ENCODE measurements around the gene ORM2.

ORM2 gene

DNA sequence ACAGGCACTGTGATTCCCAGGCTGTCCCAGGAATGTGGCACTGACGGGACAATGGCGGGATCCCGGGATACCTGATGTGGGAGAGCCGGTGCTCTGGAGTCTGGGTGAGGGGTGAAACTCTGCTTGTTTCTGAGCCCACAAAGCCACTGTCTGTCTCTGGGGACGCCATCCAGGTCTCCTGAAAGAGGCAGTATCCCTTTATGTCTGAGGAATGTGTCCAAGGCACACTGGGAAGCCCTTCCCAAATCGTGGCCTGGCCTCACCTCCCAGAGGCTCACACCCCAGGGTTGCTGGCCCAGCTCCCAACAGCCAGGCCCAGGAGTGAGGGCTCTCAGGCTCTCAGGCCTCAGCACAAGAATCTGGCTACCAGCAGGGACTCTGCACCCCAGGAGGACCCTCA lies 27.1 kb downstream of the ORM2 start:
- H3K4me2 ChIP-seq (ENCODE audit: low read length) = no peak overlapping the region
- H3K36me3 ChIP-seq (replicated peaks; ENCODE audit: low read depth, low read length) = peaks cover 70% of the 10 kb centered on the region
- no peak overlapping the region for H3K9ac ChIP-seq (ENCODE audit: low read length)
- H3K4me3 ChIP-seq (ENCODE audit: low read length) = no peak overlapping the region
- H3K4me1 ChIP-seq (ENCODE audit: low read length) = no peaks in the 10 kb centered on the region
- peaks cover 12% of the 10 kb centered on the region for H3K79me2 ChIP-seq (ENCODE audit: low read length)
- no peaks in the 10 kb centered on the region for H3K9me3 ChIP-seq (ENCODE audit: insufficient read depth, low read length)
- TF ChIP-seq, protein P1, sequence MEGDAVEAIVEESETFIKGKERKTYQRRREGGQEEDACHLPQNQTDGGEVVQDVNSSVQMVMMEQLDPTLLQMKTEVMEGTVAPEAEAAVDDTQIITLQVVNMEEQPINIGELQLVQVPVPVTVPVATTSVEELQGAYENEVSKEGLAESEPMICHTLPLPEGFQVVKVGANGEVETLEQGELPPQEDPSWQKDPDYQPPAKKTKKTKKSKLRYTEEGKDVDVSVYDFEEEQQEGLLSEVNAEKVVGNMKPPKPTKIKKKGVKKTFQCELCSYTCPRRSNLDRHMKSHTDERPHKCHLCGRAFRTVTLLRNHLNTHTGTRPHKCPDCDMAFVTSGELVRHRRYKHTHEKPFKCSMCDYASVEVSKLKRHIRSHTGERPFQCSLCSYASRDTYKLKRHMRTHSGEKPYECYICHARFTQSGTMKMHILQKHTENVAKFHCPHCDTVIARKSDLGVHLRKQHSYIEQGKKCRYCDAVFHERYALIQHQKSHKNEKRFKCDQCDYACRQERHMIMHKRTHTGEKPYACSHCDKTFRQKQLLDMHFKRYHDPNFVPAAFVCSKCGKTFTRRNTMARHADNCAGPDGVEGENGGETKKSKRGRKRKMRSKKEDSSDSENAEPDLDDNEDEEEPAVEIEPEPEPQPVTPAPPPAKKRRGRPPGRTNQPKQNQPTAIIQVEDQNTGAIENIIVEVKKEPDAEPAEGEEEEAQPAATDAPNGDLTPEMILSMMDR (IDR thresholded peaks at IDR 0.05; ENCODE audit: low read depth, low read length) = no peak
- no peak for TF ChIP-seq EZH2phosphoT487 (IDR thresholded peaks at IDR 0.05; ENCODE audit: low read depth)
- no peak overlapping the region for H2AFZ ChIP-seq (ENCODE audit: low read depth, low read length)
- H3K27ac ChIP-seq (ENCODE audit: low read length) = no peak overlapping the region
- H3K27me3 ChIP-seq (ENCODE audit: low read depth, low read length) = no peaks in the 10 kb centered on the region
- no peaks in the 10 kb centered on the region for H4K20me1 ChIP-seq (ENCODE audit: insufficient read depth, low read length)

GRCh38 chr9:114357360-114357759 lies 27.7 kb downstream of the ORM2 start:
- Histone ChIP-seq H3K9ac (ENCODE audit: low read length) (no peak overlapping the region), H3K4me2 (ENCODE audit: low read length) (no peak overlapping the region), H2AFZ (ENCODE audit: low read depth, low read length) (no peak overlapping the region), H3K4me1 (ENCODE audit: low read length) (no peaks in the 10 kb centered on the region), H3K9me3 (ENCODE audit: insufficient read depth, low read length) (no peaks in the 10 kb centered on the region), H3K27me3 (ENCODE audit: low read depth, low read length) (no peaks in the 10 kb centered on the region), H4K20me1 (ENCODE audit: insufficient read depth, low read length) (no peaks in the 10 kb centered on the region), H3K27ac (ENCODE audit: low read length) (no peak overlapping the region), H3K4me3 (ENCODE audit: low read length) (no peak overlapping the region), H3K79me2 (ENCODE audit: low read length) (peaks cover 13% of the 10 kb centered on the region), H3K36me3 (replicated peaks; ENCODE audit: low read depth, low read length) (peaks cover 76% of the 10 kb centered on the region)
- TF ChIP-seq, protein P1 (IDR thresholded peaks at IDR 0.05; ENCODE audit: low read depth, low read length) = no peak
- no peak for TF ChIP-seq EZH2phosphoT487 (IDR thresholded peaks at IDR 0.05; ENCODE audit: low read depth)

DNA sequence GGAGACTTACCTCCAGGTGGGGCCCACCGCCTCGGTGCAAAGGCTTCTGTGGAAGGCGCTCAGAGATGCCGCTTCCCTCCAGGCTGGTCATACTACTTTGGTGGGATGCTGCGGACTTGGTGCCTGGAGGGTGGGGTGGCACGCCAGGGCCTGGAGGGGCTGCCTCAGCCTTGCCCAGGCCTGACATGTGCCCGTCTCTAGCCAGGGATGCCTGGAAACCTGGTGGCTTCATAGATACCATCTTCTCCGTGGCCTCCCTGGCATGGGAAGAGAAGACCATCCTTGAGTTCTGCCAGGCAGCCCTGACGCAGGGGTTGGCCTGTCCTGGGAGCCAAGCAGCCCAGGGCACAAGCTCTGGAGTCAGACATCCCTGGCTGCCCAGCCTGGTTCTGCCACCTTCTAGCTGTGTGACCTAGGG lies 28.3 kb downstream of the ORM2 start:
- no peak overlapping the region for H2AFZ ChIP-seq (ENCODE audit: low read depth, low read length)
- peaks cover 79% of the 10 kb centered on the region for H3K36me3 ChIP-seq (replicated peaks; ENCODE audit: low read depth, low read length)
- TF ChIP-seq, protein P1 (IDR thresholded peaks at IDR 0.05; ENCODE audit: low read depth, low read length) = no peak
- TF ChIP-seq EZH2phosphoT487 (IDR thresholded peaks at IDR 0.05; ENCODE audit: low read depth) = no peak
- peaks cover 17% of the 10 kb centered on the region for H3K79me2 ChIP-seq (ENCODE audit: low read length)
- H3K4me2 ChIP-seq (ENCODE audit: low read length) = no peak overlapping the region
- H3K9ac ChIP-seq (ENCODE audit: low read length) = no peak overlapping the region
- H3K4me1 ChIP-seq (ENCODE audit: low read length) = no peaks in the 10 kb centered on the region
- no peaks in the 10 kb centered on the region for H3K9me3 ChIP-seq (ENCODE audit: insufficient read depth, low read length)
- H3K27me3 ChIP-seq (ENCODE audit: low read depth, low read length) = no peaks in the 10 kb centered on the region
- H3K4me3 ChIP-seq (ENCODE audit: low read length) = no peak overlapping the region
- no peak overlapping the region for H3K27ac ChIP-seq (ENCODE audit: low read length)
- no peaks in the 10 kb centered on the region for H4K20me1 ChIP-seq (ENCODE audit: insufficient read depth, low read length)

GRCh38 chr9:114359801-114360200 lies 30.1 kb downstream of the ORM2 start:
- H3K36me3 ChIP-seq (replicated peaks; ENCODE audit: low read depth, low read length) = peaks cover 92% of the 10 kb centered on the region
- TF ChIP-seq EZH2phosphoT487 (IDR thresholded peaks at IDR 0.05; ENCODE audit: low read depth) = no peak
- TF ChIP-seq, protein P1 (IDR thresholded peaks at IDR 0.05; ENCODE audit: low read depth, low read length) = no peak

More at GRCh38 chr9:114359801-114360200, 30.1 kb downstream of the ORM2 start:
- Histone ChIP-seq H3K27me3 (ENCODE audit: low read depth, low read length) (no peaks in the 10 kb centered on the region), H4K20me1 (ENCODE audit: insufficient read depth, low read length) (no peaks in the 10 kb centered on the region), H2AFZ (ENCODE audit: low read depth, low read length) (no peak overlapping the region), H3K4me2 (ENCODE audit: low read length) (no peak overlapping the region), H3K79me2 (ENCODE audit: low read length) (peaks cover 30% of the 10 kb centered on the region), H3K4me1 (ENCODE audit: low read length) (peaks cover 5% of the 10 kb centered on the region), H3K9ac (ENCODE audit: low read length) (no peak overlapping the region), H3K9me3 (ENCODE audit: insufficient read depth, low read length) (no peaks in the 10 kb centered on the region), H3K4me3 (ENCODE audit: low read length) (no peak overlapping the region), H3K27ac (ENCODE audit: low read length) (no peak overlapping the region)

Data from OCI-LY3 (cell line).